HepG2 (cell line): ENCODE results near the gene OOSP3. TPM values are rescaled to one million over a fixed set of nuclear protein-coding genes. Genes with fewer than 3 reads are reported as not detected.

Experiments used
- ATAC-seq: fragments of 200-7000 bp; cut with Tn5 transposase; 3 replicates; pipeline ENCODE4 v1.9.1; 2020; ENCODE audit warnings: mild to moderate bottlenecking, moderate library complexity
- BruUV-seq: library from RNA; stranded (reverse); fragments of 400-500 nt; replicated peaks from 2 replicates; lab custom pipeline; 2021; lab: Mats Ljungman, UMichigan
- CTCF ChIA-PET: fragments of 300-600 bp; formaldehyde crosslinking; extraction: SDS; loops from one replicate; lab custom pipeline; 2021; ENCODE audit warnings: low total read pairs, inconsistent platforms, low intra/inter-chr PET ratio; lab: Yijun Ruan, JAX
- POLR2A ChIA-PET: fragments of 350-600 bp; sonication (Branson Sonifier 250); formaldehyde crosslinking; loops from one replicate; lab custom pipeline; 2020; ENCODE audit warnings: antibody characterized with exemption, inconsistent platforms; lab: Yijun Ruan, JAX
- DNase-seq: peaks from one replicate; pipeline ENCODE4 v3.0.0-alpha.2; 2015; ENCODE audit warnings: low spot score
- FAIRE-seq: peaks from 3 replicates; lab custom pipeline; 2011; peaks lifted over from hg19 to GRCh38; lab: Jason Lieb, UNC
- H2AFZ ChIP-seq: one replicate; pipeline ENCODE4 v1.6.1; 2011; ENCODE audit warnings: low read length, inconsistent platforms
- H3K27ac ChIP-seq: fragments of 300-600 bp; 3 replicates; pipeline ENCODE4 v1.8.0; 2011; ENCODE audit warnings: mixed run types, mild to moderate bottlenecking, mixed read lengths, low read length, inconsistent platforms; ENCODE audit not compliant: insufficient read depth; ENCODE audit errors: extremely low read length
- H3K27me3 ChIP-seq, 2 experiments: fragments of 200-600 bp in 1 of 2; 2 replicates in 1 of 2; 3 replicates in 1 of 2; pipeline versions ENCODE4 v1.6.0 to v1.8.0; 2011; ENCODE audit warnings: low read length in 2 of 2, mild to moderate bottlenecking in 2 of 2, moderate library complexity in 2 of 2, inconsistent platforms in 1 of 2; ENCODE audit not compliant: insufficient read depth in 2 of 2, control insufficient read depth in 1 of 2
- H3K36me3 ChIP-seq, 2 experiments: fragments of 200-600 bp in 1 of 2; replicated peaks in 1 of 2; 2 replicates in 1 of 2; 3 replicates in 1 of 2; pipeline versions ENCODE4 v1.5.1 to v1.8.0; 2011; ENCODE audit warnings: low read length in 2 of 2, inconsistent platforms in 1 of 2; ENCODE audit not compliant: insufficient read depth in 2 of 2, control insufficient read depth in 1 of 2
- H3K4me1 ChIP-seq: 2 replicates; pipeline ENCODE4 v1.5.1; 2012; ENCODE audit warnings: low read length, inconsistent platforms; ENCODE audit not compliant: insufficient read depth
- H3K4me2 ChIP-seq: 2 replicates; pipeline ENCODE4 v1.6.0; 2011; ENCODE audit warnings: low read depth, low read length, inconsistent platforms
- H3K4me3 ChIP-seq, 3 experiments: fragments of 200-600 bp in 1 of 3; sonication (generic), shearing (Covaris generic) in 1 of 3; replicated peaks in 1 of 3; 2 replicates each; pipeline ENCODE4 v1.5.1; 2011 to 2016; ENCODE audit warnings: low read length in 3 of 3, inconsistent platforms in 2 of 3, low read depth in 2 of 3, mild to moderate bottlenecking in 2 of 3, control low read depth in 1 of 3, mixed read lengths in 1 of 3; ENCODE audit not compliant: insufficient read depth in 1 of 3
- H3K79me2 ChIP-seq: one replicate; pipeline ENCODE4 v1.6.1; 2011; ENCODE audit warnings: low read length, inconsistent platforms; ENCODE audit not compliant: insufficient read depth
- H3K9ac ChIP-seq: 2 replicates; pipeline ENCODE4 v1.6.0; 2011; ENCODE audit warnings: mild to moderate bottlenecking, low read depth, low read length, inconsistent platforms; ENCODE audit not compliant: insufficient read depth
- H3K9me3 ChIP-seq: 2 replicates; pipeline ENCODE4 v1.5.1; 2012; ENCODE audit warnings: mild to moderate bottlenecking, low read length
- H4K20me1 ChIP-seq: 2 replicates; pipeline ENCODE4 v1.6.0; 2011; ENCODE audit warnings: inconsistent platforms, mild to moderate bottlenecking, low read length, moderate library complexity; ENCODE audit not compliant: insufficient read depth
- CC2D1A ChIP-seq: sonication (generic); formaldehyde crosslinking; IDR thresholded peaks from 2 replicates; pipeline ENCODE4 v1.8.1; 2023; ENCODE audit warnings: mild to moderate bottlenecking, missing genetic modification reagents
- MXD1 ChIP-seq: sonication (generic); formaldehyde crosslinking; IDR thresholded peaks from 2 replicates; pipeline ENCODE4 v1.4.0; 2020; ENCODE audit warnings: mild to moderate bottlenecking, missing genetic modification reagents
- SMAD3 ChIP-seq: sonication (generic); formaldehyde crosslinking; IDR thresholded peaks from 2 replicates; pipeline ENCODE4 v1.4.0; 2020; ENCODE audit warnings: missing genetic modification reagents
- SOX6 ChIP-seq, 2 experiments: fragments of 450-650 bp in 1 of 2; sonication (generic) in 1 of 2; formaldehyde crosslinking in 1 of 2; IDR thresholded peaks; 2 replicates each; pipeline versions ENCODE4 v1.4.0 to v1.6.1; 2017 to 2020; ENCODE audit warnings: antibody characterized with exemption in 1 of 2, mild to moderate bottlenecking in 1 of 2, missing genetic modification reagents in 1 of 2
- STAG1 ChIP-seq: sonication (generic); formaldehyde crosslinking; IDR thresholded peaks from 2 replicates; pipeline ENCODE4 v1.4.0; 2020; ENCODE audit warnings: missing genetic modification reagents
- ZNF354B ChIP-seq: sonication (generic); formaldehyde crosslinking; IDR thresholded peaks from 2 replicates; pipeline ENCODE4 v1.8.0; 2022; ENCODE audit warnings: mild to moderate bottlenecking, missing genetic modification reagents
- WGBS: methylation state at CpG from one replicate; pipeline ENCODE4 v1.1.6; 2017; ENCODE audit warnings: low lambda C conversion rate; 5-methylcytosine and 5-hydroxymethylcytosine counted together
- in situ Hi-C: cut with HindIII; loops from 2 replicates; pipeline ENCODE4 v1.10.0; 2017; ENCODE audit warnings: low pct_unique_long_range_greater_than_20kb; ENCODE audit not compliant: extremely low pct_ligation_motif_present
- intact Hi-C: fragments of 100-400 bp; cut with micrococcal nuclease; formaldehyde crosslinking; loops from one replicate; pipeline ENCODE4 v1.10.0; 2022; ENCODE audit not compliant: unreplicated experiment
- polyA plus RNA-seq, 8 experiments: library from polyadenylated mRNA; depleted of rRNA in 3 of 8; stranded (reverse) in 7 of 8; unstranded in 1 of 8; fragments of >200 nt; fragmentation: Illumina TruSeq in 4 of 8; extraction: Trizol in 4 of 8; gene quantifications; 2 replicates each; pipeline versions ENCODE4 v1.2.1 to v1.2.3, GENCODE V29; 2011 to 2016; ENCODE audit warnings: low read depth in 4 of 8, missing spikeins in 1 of 8, mixed read lengths in 1 of 8; ENCODE audit not compliant: insufficient read depth in 1 of 8
- total RNA-seq, 5 experiments: library from RNA; depleted of rRNA; stranded (reverse); fragments of >200 nt; fragmentation: Illumina TruSeq; extraction: Trizol; gene quantifications; 2 replicates each; pipeline ENCODE4 v1.2.3, GENCODE V29; 2016; ENCODE audit warnings: low read depth in 1 of 5

Gene OOSP3
- total and polyA plus RNA-seq, 2 of the 13 experiments (the other 11 are each of a cell fraction or from before 2014, with no cell fraction given) = not detected

DNA sequence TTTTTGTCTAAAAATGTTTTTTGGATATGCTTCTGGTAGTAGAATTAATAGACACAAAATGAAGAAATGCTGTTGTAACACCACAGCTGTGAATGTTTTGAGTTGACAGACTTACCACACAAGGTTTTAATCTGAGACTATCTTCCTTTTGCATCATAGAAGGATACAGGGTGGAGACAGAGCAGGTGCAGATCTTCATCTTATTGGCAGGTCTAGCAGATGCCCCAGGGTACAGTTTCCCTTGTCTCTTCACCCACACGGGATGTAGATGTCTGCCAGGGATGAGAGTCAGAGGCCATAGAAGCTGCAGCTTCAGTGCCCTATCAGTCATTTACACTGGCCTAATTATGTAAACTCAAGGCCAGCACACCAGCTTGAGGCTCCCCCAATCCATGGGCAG is 985 bp downstream of the OOSP3 start:
- no peak for DNase-seq
- Histone ChIP-seq H2AFZ (no peak overlapping the region), H3K27me3 (no peaks in the 10 kb centered on the region), H3K79me2 (no peaks in the 10 kb centered on the region)
- TF ChIP-seq CC2D1A (no peak), SOX6 (IDR thresholded peaks at IDR 0.05) (no peak), SOX6 (CRISPR knock-in tag; IDR thresholded peaks at IDR 0.05) (no peak), SMAD3 (CRISPR knock-in tag) (no peak)
- TF ChIP-seq, all 625 proteins: peak for 0
- intact Hi-C loops (no loop called here), in situ Hi-C loops (no loop called here)
- H3K4me2 ChIP-seq = no peak overlapping the region
- ChIA-PET POLR2A (no interaction called here), CTCF (no interaction called here)
- H4K20me1 ChIP-seq = no peaks in the 10 kb centered on the region
- H3K9me3 ChIP-seq = no peaks in the 10 kb centered on the region
- peaks cover 10% of the 10 kb centered on the region for H3K4me1 ChIP-seq
- H3K9ac ChIP-seq = no peak overlapping the region
- H3K4me3 ChIP-seq = no peak overlapping the region
- 0% methylated on average over 1 of the region's 1 CpG for WGBS
- H3K27ac ChIP-seq = no peak overlapping the region
- BruUV-seq = no TSS peak
- no peak for ATAC-seq
- no peaks in the 10 kb centered on the region for H3K36me3 ChIP-seq
- FAIRE-seq = no peak

DNA sequence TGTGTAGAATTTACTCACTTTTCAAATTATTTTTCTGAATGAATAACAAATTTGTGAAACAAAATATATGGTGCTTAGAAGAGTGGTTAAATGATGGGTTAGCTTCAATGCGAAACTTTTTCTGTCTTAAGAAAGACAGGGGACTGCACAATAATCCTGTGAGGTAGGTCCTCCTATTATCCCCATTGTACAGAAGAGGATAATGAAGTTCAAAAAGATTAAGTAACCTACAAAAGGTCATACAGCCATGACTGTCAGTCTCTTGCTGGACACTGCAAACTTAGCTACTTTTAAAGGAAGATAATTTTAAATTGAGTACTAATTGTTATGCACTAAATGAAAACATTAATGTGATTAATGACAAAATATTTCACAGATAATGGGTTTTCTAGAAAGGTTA is 5.0 kb downstream of the OOSP3 start:
- ChIA-PET POLR2A (no interaction called here), CTCF (no interaction called here)
- Histone ChIP-seq H3K4me2 (no peak overlapping the region), H4K20me1 (no peaks in the 10 kb centered on the region), H3K4me1 (no peaks in the 10 kb centered on the region), H3K36me3 (no peaks in the 10 kb centered on the region), H3K4me3 (no peak overlapping the region)
- no TSS peak for BruUV-seq
- in situ Hi-C loops = no loop called here
- TF ChIP-seq ZNF354B (no peak), MXD1 (CRISPR knock-in tag) (no peak), STAG1 (CRISPR knock-in tag) (no peak)
- TF ChIP-seq, all 625 proteins: peak for 0
- H2AFZ ChIP-seq = no peak overlapping the region
- no peak overlapping the region for H3K27ac ChIP-seq
- 44% methylated on average over 1 of the region's 1 CpG for WGBS
- ATAC-seq (no peak), DNase-seq (no peak), FAIRE-seq (no peak)
- no peak overlapping the region for H3K9ac ChIP-seq
- no peaks in the 10 kb centered on the region for H3K27me3 ChIP-seq
- H3K9me3 ChIP-seq = no peaks in the 10 kb centered on the region
- no peaks in the 10 kb centered on the region for H3K79me2 ChIP-seq
- intact Hi-C loops = no loop called here
